Midbrain (tissue), 1 donor: ENCODE measurements around the gene CCKAR.

Source experiments
- DNase-seq: peaks from one replicate; lab custom pipeline; 2025; lab: John Stamatoyannopoulos, UW

Gene CCKAR

GRCh38 chr4:26490960-26491284 lies 638 bp upstream of the CCKAR start:
- DNase-seq: no peak

GRCh38 chr4:26489101-26489985 lies 941 bp downstream of the CCKAR start:
- DNase-seq: no peak

- DNase-seq: no peak
Observed at GRCh38 chr4:26485684-26486083, 4.6 kb downstream of the CCKAR start.

GRCh38 chr4:26484516-26484915 lies 5.8 kb downstream of the CCKAR start:
- DNase-seq: no peak

GRCh38 chr4:26484032-26484515 lies 6.2 kb downstream of the CCKAR start:
- no peak for DNase-seq

GRCh38 chr4:26482508-26483462 lies 7.5 kb downstream of the CCKAR start:
- no peak for DNase-seq

GRCh38 chr4:26478330-26478729 lies 12.0 kb downstream of the CCKAR start:
- DNase-seq: no peak

- DNase-seq: no peak
Observed at GRCh38 chr4:26476545-26476944, 13.7 kb downstream of the CCKAR start.

- no peak for DNase-seq
Observed at GRCh38 chr4:26475716-26476115, 14.6 kb downstream of the CCKAR start.

- no peak for DNase-seq
Observed at GRCh38 chr4:26474551-26474950, 15.7 kb downstream of the CCKAR start.

- no peak for DNase-seq
Observed at GRCh38 chr4:26473893-26474292, 16.4 kb downstream of the CCKAR start.

GRCh38 chr4:26471890-26472289 lies 18.4 kb downstream of the CCKAR start:
- DNase-seq: no peak

GRCh38 chr4:26468977-26469376 lies 21.3 kb downstream of the CCKAR start:
- no peak for DNase-seq

GRCh38 chr4:26468283-26468949 lies 21.9 kb downstream of the CCKAR start:
- DNase-seq: no peak

- no peak for DNase-seq
Observed at GRCh38 chr4:26467724-26468123, 22.6 kb downstream of the CCKAR start.

- DNase-seq: no peak
Observed at GRCh38 chr4:26466578-26467270, 23.6 kb downstream of the CCKAR start.

GRCh38 chr4:26464420-26465095 lies 25.7 kb downstream of the CCKAR start:
- no peak for DNase-seq

- no peak for DNase-seq
Observed at GRCh38 chr4:26463386-26463785, 26.9 kb downstream of the CCKAR start.

- DNase-seq: no peak
Observed at GRCh38 chr4:26462874-26463273, 27.4 kb downstream of the CCKAR start.

- DNase-seq: no peak
Observed at GRCh38 chr4:26459756-26460530, 30.3 kb downstream of the CCKAR start.
